T-cell (primary cell): Measurements from ENCODE around the gene ZNF669. TPM values are rescaled to one million over a fixed set of nuclear protein-coding genes. Genes with fewer than 3 reads are reported as not detected.

Experiments used
- ATAC-seq, 4 experiments: fragments of 200-7000 bp in 3 of 4; fragments of 150-1000 bp in 1 of 4; cut with Tn5 transposase; replicated peaks in 1 of 4; 1 replicate in 3 of 4; 2 replicates in 1 of 4; pipeline ENCODE4 v1.10.0; 2021; ENCODE audit warnings: moderate library complexity in 3 of 4, mild to moderate bottlenecking in 2 of 4, moderate number of reproducible peaks in 1 of 4
- CTCF ChIA-PET, 2 donors: fragments of 300-600 bp; sonication (Branson Sonifier 250); formaldehyde crosslinking; loops; one replicate each; lab custom pipeline; 2022; ENCODE audit warnings: antibody characterized with exemption in 2 of 2; lab: Charles Lee
- POLR2A ChIA-PET, 2 donors: fragments of 300-600 bp; sonication (Branson Sonifier 250); formaldehyde crosslinking; loops; one replicate each; lab custom pipeline; 2022; ENCODE audit warnings: antibody characterized with exemption in 2 of 2; lab: Charles Lee
- DNase-seq, 35 experiments: peaks; one replicate each; pipeline versions ENCODE4 v3.0.0 to v3.0.0-alpha.2; 2013 to 2023
- H3K27ac ChIP-seq: one replicate; pipeline ENCODE4 v1.5.1; 2013; ENCODE audit warnings: low read length
- H3K27me3 ChIP-seq, 2 experiments: replicated peaks in 1 of 2; 1 replicate in 1 of 2; 2 replicates in 1 of 2; pipeline versions ENCODE4 v1.6.1 to v1.7.0; 2013; ENCODE audit warnings: low read length in 1 of 2, mixed read lengths in 1 of 2; ENCODE audit not compliant: control insufficient read depth in 2 of 2, insufficient read depth in 2 of 2; ENCODE audit errors: extremely low read depth in 1 of 2
- H3K36me3 ChIP-seq, 2 donors: 1 replicate in 1 of 2; 2 replicates in 1 of 2; pipeline versions ENCODE4 v1.6.1 to v1.7.0; 2013; ENCODE audit warnings: low read length in 1 of 2; ENCODE audit not compliant: control insufficient read depth in 2 of 2, insufficient read depth in 1 of 2; ENCODE audit errors: extremely low read depth in 1 of 2
- H3K4me1 ChIP-seq, 2 experiments: 1 replicate in 1 of 2; 2 replicates in 1 of 2; pipeline versions ENCODE4 v1.6.1 to v1.7.0; 2013; ENCODE audit warnings: low read length in 2 of 2, mixed read lengths in 1 of 2; ENCODE audit not compliant: insufficient read depth in 2 of 2, control insufficient read depth in 1 of 2; ENCODE audit errors: extremely low read depth in 1 of 2
- H3K4me3 ChIP-seq, 2 donors: 1 replicate in 1 of 2; 2 replicates in 1 of 2; pipeline versions ENCODE4 v1.5.1 to v1.7.0; 2013; ENCODE audit warnings: mild to moderate bottlenecking in 2 of 2, low read length in 1 of 2, moderate library complexity in 1 of 2; ENCODE audit not compliant: control insufficient read depth in 1 of 2; ENCODE audit errors: extremely low read depth in 1 of 2
- H3K9me3 ChIP-seq: 2 replicates; pipeline ENCODE4 v1.7.0; 2013
- H3K27ac Mint-ChIP-seq, 2 donors: one replicate each; pipeline ENCODE4 v1.8.0; 2020 to 2021; ENCODE audit warnings: mild to moderate bottlenecking in 2 of 2, mixed read lengths in 2 of 2
- H3K27me3 Mint-ChIP-seq, 2 donors: one replicate each; pipeline ENCODE4 v1.8.0; 2021 to 2022; ENCODE audit warnings: mixed read lengths in 2 of 2
- H3K36me3 Mint-ChIP-seq: one replicate; pipeline ENCODE4 v1.8.0; 2021; ENCODE audit warnings: mixed read lengths
- H3K4me1 Mint-ChIP-seq, 3 donors: one replicate each; pipeline ENCODE4 v1.8.0; 2020 to 2022; ENCODE audit warnings: mixed read lengths in 3 of 3, mild to moderate bottlenecking in 1 of 3
- H3K4me3 Mint-ChIP-seq, 3 donors: one replicate each; pipeline ENCODE4 v1.8.0; 2020 to 2022; ENCODE audit warnings: mild to moderate bottlenecking in 3 of 3, mixed read lengths in 3 of 3, moderate library complexity in 3 of 3
- H3K9me3 Mint-ChIP-seq, 3 donors: one replicate each; pipeline ENCODE4 v1.8.0; 2020 to 2022; ENCODE audit warnings: mixed read lengths in 3 of 3
- WGBS: methylation state at CpG from one replicate; pipeline ENCODE4 v1.1.5; 2013; ENCODE audit warnings: missing lambda C conversion rate; ENCODE audit not compliant: insufficient coverage; 5-methylcytosine and 5-hydroxymethylcytosine counted together
- total RNA-seq, 35 experiments: library from RNA in 6 of 35; stranded (reverse) in 6 of 35; fragments of 120-200 nt in 1 of 35; gene quantifications; one replicate each; pipeline versions ENCODE4 v1.2.1 to v1.2.4 and lab custom pipeline; 2013 to 2026

The ZNF669 gene
- total RNA-seq, 5 donors from 2014 or later (not counting 1 experiment from before 2014, with no cell fraction given) = 11.0 to 13.7 (median 12.8) TPM

- no peak overlapping the region for H3K27ac Mint-ChIP-seq
- H3K9me3 Mint-ChIP-seq = peaks cover 0 to 47% (median 34%) of the 10 kb centered on the region in 3 donors
- H3K4me1 Mint-ChIP-seq = no peaks in the 10 kb centered on the region
- H3K9me3 ChIP-seq = peaks cover 19% of the 10 kb centered on the region
- H3K27me3 Mint-ChIP-seq = no peaks in the 10 kb centered on the region
- H3K27me3 ChIP-seq = no peaks in the 10 kb centered on the region
- DNase-seq (no peak), ATAC-seq (no peak)
- 96% methylated on average over 3 of the region's 3 CpGs for WGBS
- peaks cover 8 to 10% of the 10 kb centered on the region in 2 donors for H3K36me3 ChIP-seq
- POLR2A ChIA-PET = no interaction called here
- peaks cover 40% of the 10 kb centered on the region for H3K36me3 Mint-ChIP-seq
- no peak overlapping the region for H3K27ac ChIP-seq
- H3K4me3 ChIP-seq = no peak overlapping the region
- no peak overlapping the region for H3K4me3 Mint-ChIP-seq
- CTCF ChIA-PET = no interaction called here
- no peaks in the 10 kb centered on the region for H3K4me1 ChIP-seq
Observed at GRCh38 chr1:247096112-247096511, 8.0 kb downstream of the ZNF669 start.

GRCh38 chr1:247090455-247090854 lies 13.7 kb downstream of the ZNF669 start:
- H3K4me3 Mint-ChIP-seq = no peak overlapping the region
- Histone ChIP-seq H3K36me3 (no peaks in the 10 kb centered on the region), H3K4me1 (no peaks in the 10 kb centered on the region), H3K27ac (no peak overlapping the region), H3K9me3 (peaks cover 3% of the 10 kb centered on the region), H3K27me3 (peaks cover 0 to 18% of the 10 kb centered on the region in 2 experiments), H3K4me3 (no peak overlapping the region)
- H3K9me3 Mint-ChIP-seq = peaks cover 0 to 7% (median 5%) of the 10 kb centered on the region in 3 donors
- ChIA-PET POLR2A (no interaction called here), CTCF (interaction anchor here in 1 of 2 donors (0.5 kb wide), 1 partner anchor 39 kb away, joined by 3 read pairs; no protein-coding TSS in a partner anchor)
- H3K27ac Mint-ChIP-seq = no peak overlapping the region
- 84% methylated on average over 14 of the region's 14 CpGs for WGBS
- H3K27me3 Mint-ChIP-seq = no peaks in the 10 kb centered on the region
- no peak for DNase-seq
- H3K4me1 Mint-ChIP-seq = no peaks in the 10 kb centered on the region
- peak in 1 of 4 experiments; percentile 34 for ATAC-seq
- H3K36me3 Mint-ChIP-seq = no peaks in the 10 kb centered on the region

DNA sequence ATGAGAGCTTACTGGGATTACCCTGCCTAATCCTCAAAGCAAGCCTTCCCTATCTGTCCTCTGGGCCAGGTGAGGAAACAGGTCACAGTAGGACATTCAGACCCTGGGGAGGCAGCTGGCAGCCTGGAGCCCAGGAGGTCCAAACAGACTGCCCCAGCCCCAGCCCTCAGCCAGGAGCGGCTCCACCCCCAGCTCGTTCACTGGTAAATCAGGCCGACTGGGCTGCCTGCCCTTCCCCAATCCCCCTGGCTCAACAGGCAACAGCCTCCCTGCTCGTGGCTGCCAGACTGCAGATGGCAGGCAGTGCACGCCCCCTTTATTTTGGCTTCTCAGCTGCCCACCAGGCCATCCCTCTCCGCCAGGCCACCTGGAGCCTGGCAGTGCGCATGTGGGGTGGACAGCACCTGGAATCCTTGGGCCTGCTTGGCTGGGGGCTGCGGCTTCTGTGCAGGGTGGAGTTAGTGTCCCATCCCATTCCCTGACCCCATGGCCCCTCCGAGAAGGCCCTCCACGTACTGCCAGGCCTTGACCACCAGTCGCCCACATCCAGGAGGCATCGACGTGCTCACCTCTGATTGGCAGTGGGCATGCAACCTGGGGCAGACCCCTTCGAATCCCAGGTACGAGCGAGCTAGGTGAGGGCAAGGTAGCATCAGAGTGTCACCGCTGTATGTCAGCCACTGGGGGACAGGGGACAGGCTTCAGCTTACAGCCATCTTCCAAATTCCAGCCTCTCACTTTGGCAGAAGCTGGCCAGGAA lies 14.4 kb downstream of the ZNF669 start:
- 80% methylated on average over 16 of the region's 17 CpGs for WGBS
- Mint-ChIP-seq H3K4me1 (no peaks in the 10 kb centered on the region), H3K9me3 (peaks cover 0 to 9% (median 5%) of the 10 kb centered on the region in 3 donors), H3K4me3 (no peak overlapping the region), H3K36me3 (no peaks in the 10 kb centered on the region), H3K27ac (no peak overlapping the region), H3K27me3 (peaks cover 3 to 5% of the 10 kb centered on the region in 2 donors)
- DNase-seq (no peak), ATAC-seq (no peak)
- Histone ChIP-seq H3K4me1 (no peaks in the 10 kb centered on the region), H3K27me3 (peaks cover 0 to 18% of the 10 kb centered on the region in 2 experiments), H3K36me3 (no peaks in the 10 kb centered on the region), H3K4me3 (no peak overlapping the region), H3K27ac (no peak overlapping the region), H3K9me3 (no peaks in the 10 kb centered on the region)
- CTCF ChIA-PET = interaction anchor here in 1 of 2 donors (0.5 kb wide), 1 partner anchor 38 kb away, joined by 3 read pairs; no protein-coding TSS in a partner anchor
- POLR2A ChIA-PET = no interaction called here

DNA sequence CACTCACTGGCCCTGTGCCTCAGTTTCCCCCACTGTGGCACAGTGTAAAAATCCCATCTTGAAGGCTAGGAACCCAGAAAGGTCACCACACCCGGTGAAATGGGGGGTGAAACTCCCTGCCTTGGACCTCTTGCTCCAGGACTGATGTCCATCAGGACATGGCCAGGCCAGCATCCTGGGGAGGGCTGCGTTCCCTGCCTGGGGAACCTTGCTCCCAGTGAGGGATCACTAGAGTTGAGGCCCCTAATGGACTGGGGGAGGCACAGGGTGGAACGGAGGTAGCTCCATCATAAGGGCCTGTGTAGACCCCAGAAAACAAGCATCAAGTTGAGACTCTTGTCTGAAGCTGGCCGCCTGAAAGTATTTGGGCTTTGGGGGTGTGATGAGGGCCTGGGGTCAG lies 15.2 kb downstream of the ZNF669 start:
- Mint-ChIP-seq H3K27me3 (peaks cover 6 to 7% of the 10 kb centered on the region in 2 donors), H3K36me3 (no peaks in the 10 kb centered on the region), H3K9me3 (peaks cover 0 to 7% (median 3%) of the 10 kb centered on the region in 3 donors), H3K27ac (no peak overlapping the region), H3K4me1 (no peaks in the 10 kb centered on the region), H3K4me3 (no peak overlapping the region)
- ATAC-seq (no peak), DNase-seq (no peak)
- Histone ChIP-seq H3K27ac (no peak overlapping the region), H3K4me1 (no peaks in the 10 kb centered on the region), H3K9me3 (no peaks in the 10 kb centered on the region), H3K36me3 (no peaks in the 10 kb centered on the region), H3K4me3 (no peak overlapping the region), H3K27me3 (peaks cover 0 to 18% of the 10 kb centered on the region in 2 experiments)
- ChIA-PET CTCF (no interaction called here), POLR2A (no interaction called here)
- WGBS = 79% methylated on average over 3 of the region's 4 CpGs

- H3K27me3 Mint-ChIP-seq = peaks cover 9 to 15% of the 10 kb centered on the region in 2 donors
- Histone ChIP-seq H3K27me3 (peaks cover 0 to 18% of the 10 kb centered on the region in 2 experiments), H3K4me1 (no peaks in the 10 kb centered on the region), H3K4me3 (no peak overlapping the region), H3K27ac (no peak overlapping the region), H3K9me3 (no peaks in the 10 kb centered on the region), H3K36me3 (no peaks in the 10 kb centered on the region)
- no peak overlapping the region for H3K4me3 Mint-ChIP-seq
- POLR2A ChIA-PET = no interaction called here
- H3K36me3 Mint-ChIP-seq = no peaks in the 10 kb centered on the region
- no peak for ATAC-seq
- no peak overlapping the region for H3K27ac Mint-ChIP-seq
- WGBS = 20% methylated on average over 1 of the region's 1 CpG
- H3K4me1 Mint-ChIP-seq = no peaks in the 10 kb centered on the region
- CTCF ChIA-PET = no interaction called here
- no peak for DNase-seq
- peaks cover 0 to 3% (median 2%) of the 10 kb centered on the region in 3 donors for H3K9me3 Mint-ChIP-seq
Observed at GRCh38 chr1:247087256-247087655, 16.9 kb downstream of the ZNF669 start.

GRCh38 chr1:247085310-247085709 lies 18.8 kb downstream of the ZNF669 start:
- Histone ChIP-seq H3K9me3 (no peaks in the 10 kb centered on the region), H3K27me3 (peaks cover 0 to 18% of the 10 kb centered on the region in 2 experiments), H3K4me3 (no peak overlapping the region), H3K36me3 (no peaks in the 10 kb centered on the region), H3K27ac (no peak overlapping the region), H3K4me1 (no peaks in the 10 kb centered on the region)
- WGBS = 100% methylated on average over 2 of the region's 8 CpGs
- Mint-ChIP-seq H3K9me3 (peaks cover 0 to 3% (median 0%) of the 10 kb centered on the region in 3 donors), H3K27me3 (peaks cover 11 to 18% of the 10 kb centered on the region in 2 donors), H3K36me3 (no peaks in the 10 kb centered on the region), H3K4me3 (no peak overlapping the region), H3K27ac (no peak overlapping the region), H3K4me1 (no peaks in the 10 kb centered on the region)
- ATAC-seq = no peak
- CTCF ChIA-PET = no interaction called here
- no peak for DNase-seq
- POLR2A ChIA-PET = no interaction called here
